ENCODE results near the gene CFAP46.
"Not testable (repeated sequence)": the region's sequence is repeated elsewhere in the genome, so short reads cannot be mapped to it uniquely, and the experiment has no call there.

The CFAP46 gene

GRCh38 chr10:132943791-132944404, 1.5 kb upstream of the CFAP46 start:
- no peak for DNase-seq (ENCODE audit: low spot score)

DNA sequence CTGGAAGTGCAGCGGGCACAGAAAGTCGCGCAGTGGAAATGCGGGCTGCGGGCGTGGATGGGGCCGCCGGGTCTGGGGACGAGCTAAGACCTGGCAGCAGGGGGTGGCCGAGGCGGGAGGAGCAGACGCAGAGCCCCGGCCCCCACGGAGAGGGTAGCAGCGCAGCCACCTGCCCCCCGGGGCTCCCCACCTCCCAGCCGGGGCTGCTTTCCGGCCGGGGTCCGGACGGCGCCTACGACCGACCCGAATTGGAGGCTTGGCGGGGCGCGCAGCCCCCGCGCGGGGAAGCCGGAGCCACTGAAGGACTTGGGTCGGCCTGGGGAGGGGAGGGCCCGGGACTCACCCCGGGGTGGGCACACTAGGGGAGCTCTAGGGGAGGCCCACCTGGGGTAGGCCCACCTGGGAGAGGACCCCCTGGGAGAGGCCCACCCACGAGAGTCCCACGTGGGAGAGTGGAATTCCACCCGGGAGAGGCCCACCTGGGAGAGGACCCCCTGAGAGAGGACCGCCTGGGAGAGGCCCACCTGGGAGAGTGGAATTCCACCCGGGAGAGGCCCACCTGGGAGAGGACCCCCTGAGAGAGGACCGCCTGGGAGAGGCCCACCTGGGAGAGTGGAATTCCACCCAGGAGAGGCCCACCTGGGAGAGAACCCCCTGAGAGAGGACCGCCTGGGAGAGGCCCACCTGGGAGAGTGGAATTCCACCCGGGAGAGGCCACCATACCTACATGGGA, 854 bp upstream of the CFAP46 start:
- DNase-seq (ENCODE audit: low spot score) = no peak

DNA sequence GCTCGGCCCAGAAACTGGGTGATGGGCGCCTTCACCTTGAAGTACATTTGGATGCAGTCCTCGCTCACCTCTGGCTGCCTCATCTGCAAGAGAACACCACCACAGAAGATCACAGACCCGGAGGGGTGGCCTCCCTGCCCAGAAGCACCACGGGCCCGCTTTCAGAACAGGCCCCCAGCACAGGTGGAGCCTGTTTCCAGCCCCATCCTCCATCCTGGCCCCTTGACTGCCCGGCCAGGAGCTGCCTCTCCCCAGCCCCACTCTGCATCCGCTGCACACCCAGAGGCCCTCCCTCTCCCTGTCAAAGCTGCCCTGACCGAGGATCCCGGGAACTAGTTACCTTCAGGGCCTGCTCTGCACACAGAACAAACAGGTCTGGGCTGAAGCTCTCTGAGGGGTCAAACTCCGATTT, 724 bp downstream of the CFAP46 start:
- DNase-seq (ENCODE audit: low spot score) = no peak

DNA sequence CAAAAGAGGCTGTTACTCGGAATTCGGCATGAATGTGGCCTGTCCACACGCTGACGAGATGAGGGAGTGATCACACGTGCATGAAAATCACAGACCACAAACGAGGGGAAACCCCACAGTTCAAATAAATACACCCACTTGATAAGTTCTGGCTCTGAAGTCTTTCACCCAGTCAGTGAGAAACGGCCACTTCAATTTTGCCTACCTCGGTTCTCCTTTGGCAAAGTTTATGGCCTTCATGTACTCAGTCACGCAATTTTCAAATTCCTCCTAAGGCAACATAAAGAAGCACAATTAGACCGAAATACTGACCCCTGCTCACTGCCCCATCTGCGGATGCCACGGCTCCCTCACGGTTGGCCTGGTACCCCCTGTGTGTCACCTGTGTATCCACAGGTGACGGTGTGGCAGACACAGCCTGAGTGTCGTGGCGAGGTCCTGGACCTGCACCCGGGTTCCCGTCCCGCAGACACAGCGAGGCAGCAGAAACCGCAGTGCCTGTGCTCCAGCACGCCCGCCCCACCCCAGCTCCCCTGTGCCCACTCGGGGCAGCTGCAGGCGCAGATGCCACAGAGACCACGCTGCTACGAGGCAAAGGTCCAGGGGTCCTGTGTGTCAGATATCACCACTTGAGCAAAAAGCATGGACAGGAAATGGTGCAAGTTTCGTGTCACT, 1.4 kb downstream of the CFAP46 start:
- DNase-seq (ENCODE audit: low spot score) = no peak

DNA sequence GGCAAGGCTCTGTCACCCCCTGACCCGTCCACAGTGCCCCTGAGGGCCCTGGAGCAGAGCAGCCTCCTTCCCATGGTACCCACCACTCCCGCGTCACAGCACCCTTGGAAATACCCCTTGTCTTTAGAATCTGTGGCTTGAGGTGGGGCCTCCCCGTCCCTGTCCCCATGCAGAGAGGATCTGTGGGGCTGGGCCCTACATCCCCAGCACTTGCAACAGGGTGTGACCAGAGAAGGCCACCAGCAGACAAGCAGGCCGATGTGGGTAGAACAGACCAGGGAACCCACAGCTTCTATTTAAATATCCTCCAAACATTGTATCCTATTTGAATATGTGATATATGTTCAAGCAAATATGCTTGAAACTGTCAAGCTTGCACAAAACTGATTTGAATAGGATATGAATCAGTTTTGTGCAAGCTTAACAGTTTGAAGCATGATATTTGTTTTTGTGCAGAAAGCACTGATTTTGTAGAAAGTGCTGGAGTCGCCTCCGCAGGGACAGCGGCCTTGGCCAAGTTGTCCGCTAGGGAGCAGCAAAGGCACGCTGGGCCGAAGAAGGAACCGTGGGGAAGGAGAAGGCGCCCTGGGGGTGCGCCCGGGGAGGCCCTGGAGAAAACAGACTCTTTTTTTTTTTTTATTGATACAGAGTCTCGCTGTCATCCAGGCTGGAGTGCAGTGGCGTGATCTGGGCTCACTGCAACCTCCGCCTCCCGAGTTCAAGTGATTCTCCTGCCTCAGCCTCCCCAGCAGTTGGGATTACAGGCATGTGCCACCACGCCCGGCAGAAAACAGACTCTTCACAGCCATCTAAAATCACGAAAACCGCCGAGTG, 2.2 kb downstream of the CFAP46 start:
- peak; percentile 48 for DNase-seq (ENCODE audit: low spot score)

GRCh38 chr10:132939378-132939955, 2.9 kb downstream of the CFAP46 start:
- no peak for DNase-seq (ENCODE audit: low spot score)

- peak; percentile 48 for DNase-seq (ENCODE audit: low spot score)
Measured at GRCh38 chr10:132938472-132939339, 3.7 kb downstream of the CFAP46 start.

- no peak for DNase-seq (ENCODE audit: low spot score)
Measured at GRCh38 chr10:132937861-132938260, 4.5 kb downstream of the CFAP46 start.

- no peak for DNase-seq (ENCODE audit: low spot score)
Measured at GRCh38 chr10:132934953-132935352, 7.4 kb downstream of the CFAP46 start.

DNA sequence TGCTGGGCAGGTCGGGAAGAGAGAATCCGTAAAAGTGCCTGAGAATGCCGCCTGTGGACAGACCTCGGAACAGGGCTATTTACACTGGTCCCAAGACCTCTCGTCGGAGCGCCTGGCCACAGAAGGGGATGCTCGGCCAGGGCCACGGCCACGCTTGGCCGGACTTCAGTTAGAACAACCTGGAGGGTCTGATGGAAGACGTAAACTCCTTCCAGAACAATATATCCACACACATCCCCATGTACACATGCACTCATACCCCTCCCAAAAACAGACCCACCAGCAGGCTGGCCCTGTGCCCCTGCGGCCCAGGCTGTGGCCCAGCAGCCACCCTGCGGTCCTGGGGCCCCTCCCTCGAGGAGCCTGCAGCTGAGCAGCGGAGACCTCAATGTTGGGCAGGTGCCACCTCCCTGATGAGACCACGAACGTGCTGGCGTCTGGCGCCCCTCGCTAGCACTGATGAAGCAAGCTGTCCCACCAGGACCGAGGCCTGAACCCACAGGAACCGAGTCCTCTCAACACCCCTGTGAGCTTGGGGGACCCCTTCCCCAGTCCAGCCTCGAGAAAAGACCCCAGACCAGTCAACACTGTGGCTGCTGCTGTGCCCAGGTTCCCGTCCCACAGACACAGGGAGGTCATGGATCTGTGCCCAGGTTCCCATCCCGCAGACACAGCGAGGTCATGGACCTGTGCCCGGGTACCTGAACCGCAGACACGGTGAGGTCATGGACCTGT, 8.9 kb downstream of the CFAP46 start:
- DNase-seq (ENCODE audit: low spot score) = no peak

DNA sequence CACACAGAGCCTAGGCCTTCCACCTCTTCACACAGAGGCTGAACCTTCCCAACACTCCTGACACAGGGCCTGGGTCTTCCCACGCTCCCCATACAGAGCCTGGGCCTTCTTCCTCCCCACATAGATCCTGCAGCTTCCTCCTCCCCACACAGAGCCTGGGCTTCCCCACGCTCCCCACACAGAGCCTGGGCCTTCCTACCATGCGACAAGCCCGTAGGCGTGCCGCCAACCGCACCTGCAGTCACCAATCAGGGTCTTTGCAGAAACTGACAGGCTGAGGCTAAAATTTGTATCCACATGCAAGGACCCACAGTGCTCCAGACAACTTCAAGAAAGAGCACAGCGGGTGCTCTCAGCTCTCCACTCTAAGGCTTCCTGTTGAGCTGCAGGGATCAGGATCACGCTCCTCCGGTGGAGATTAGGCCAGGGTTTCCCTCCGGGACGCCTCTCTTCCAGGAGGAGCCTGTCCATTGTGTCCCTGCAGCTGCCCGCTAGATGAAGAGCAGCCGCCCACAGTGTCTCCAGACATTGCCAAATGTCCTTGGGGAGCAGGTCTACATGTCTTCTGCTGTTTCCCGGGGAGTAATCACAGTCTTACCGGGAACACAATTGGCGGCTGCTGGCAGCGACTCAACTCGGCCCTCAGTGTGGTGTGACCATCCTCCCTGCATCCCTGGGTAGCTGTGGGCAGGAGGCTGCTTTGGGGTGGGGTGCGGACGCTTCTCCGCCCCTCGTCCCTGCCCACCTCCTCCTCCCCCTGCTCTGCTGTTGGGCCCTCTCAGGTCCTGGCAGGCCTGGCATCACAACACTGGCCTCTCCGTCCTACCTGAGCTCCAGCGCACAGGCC, 9.7 kb downstream of the CFAP46 start:
- DNase-seq (ENCODE audit: low spot score) = no peak

- DNase-seq (ENCODE audit: low spot score) = not testable (repeated sequence)
Measured at GRCh38 chr10:132931258-132932250, 10.8 kb downstream of the CFAP46 start.

- DNase-seq (ENCODE audit: low spot score) = not testable (repeated sequence)
Measured at GRCh38 chr10:132930701-132931100, 11.7 kb downstream of the CFAP46 start.

DNA sequence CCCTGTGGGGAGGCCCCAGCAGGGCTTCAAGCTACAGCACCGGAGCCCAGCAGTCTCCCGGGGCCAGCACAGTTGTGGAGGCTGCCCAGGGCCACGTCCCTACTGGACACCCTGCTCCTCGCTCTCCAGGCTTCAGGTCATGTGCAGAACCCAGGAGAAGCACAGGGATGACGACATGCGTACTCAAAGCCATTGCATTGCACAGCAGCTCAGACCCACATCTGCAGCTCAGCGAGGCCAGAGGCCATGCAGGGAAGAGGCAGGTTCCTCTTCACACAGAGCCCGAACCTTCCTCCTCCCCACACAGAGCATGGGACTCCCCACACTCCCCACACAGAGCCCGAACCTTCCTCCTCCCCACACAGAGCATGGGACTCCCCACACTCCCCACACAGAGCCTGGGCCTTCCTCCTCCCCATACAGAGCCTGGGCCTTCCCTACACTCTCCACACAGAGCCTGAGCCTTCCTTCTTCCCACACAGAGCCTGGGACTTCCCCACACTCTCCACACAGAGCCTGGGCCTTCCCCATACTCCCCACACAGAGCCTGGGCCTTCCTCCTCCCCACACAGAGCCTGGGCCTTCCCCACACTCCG, 12.3 kb downstream of the CFAP46 start:
- no peak for DNase-seq (ENCODE audit: low spot score)

GRCh38 chr10:132929480-132929879, 12.9 kb downstream of the CFAP46 start:
- no peak for DNase-seq (ENCODE audit: low spot score)

GRCh38 chr10:132928261-132928660, 14.1 kb downstream of the CFAP46 start:
- DNase-seq (ENCODE audit: low spot score) = no peak

GRCh38 chr10:132927824-132928223, 14.5 kb downstream of the CFAP46 start:
- no peak for DNase-seq (ENCODE audit: low spot score)
